HG03565 (cell line): ENCODE results near the gene CNDP2.
A peak's percentile ranks its signal among the peaks of the same experiment; 100 is the strongest.
"Not testable (repeated sequence)": the region's sequence is repeated elsewhere in the genome, so short reads cannot be mapped to it uniquely, and the experiment has no call there.

ENCODE experiments used
- ATAC-seq: cut with Tn5 transposase; IDR thresholded peaks from one replicate; pipeline ENCODE4 v1.9.1; 2021; ENCODE audit warnings: mild to moderate bottlenecking, moderate library complexity; ENCODE audit not compliant: unreplicated experiment

The CNDP2 gene

DNA sequence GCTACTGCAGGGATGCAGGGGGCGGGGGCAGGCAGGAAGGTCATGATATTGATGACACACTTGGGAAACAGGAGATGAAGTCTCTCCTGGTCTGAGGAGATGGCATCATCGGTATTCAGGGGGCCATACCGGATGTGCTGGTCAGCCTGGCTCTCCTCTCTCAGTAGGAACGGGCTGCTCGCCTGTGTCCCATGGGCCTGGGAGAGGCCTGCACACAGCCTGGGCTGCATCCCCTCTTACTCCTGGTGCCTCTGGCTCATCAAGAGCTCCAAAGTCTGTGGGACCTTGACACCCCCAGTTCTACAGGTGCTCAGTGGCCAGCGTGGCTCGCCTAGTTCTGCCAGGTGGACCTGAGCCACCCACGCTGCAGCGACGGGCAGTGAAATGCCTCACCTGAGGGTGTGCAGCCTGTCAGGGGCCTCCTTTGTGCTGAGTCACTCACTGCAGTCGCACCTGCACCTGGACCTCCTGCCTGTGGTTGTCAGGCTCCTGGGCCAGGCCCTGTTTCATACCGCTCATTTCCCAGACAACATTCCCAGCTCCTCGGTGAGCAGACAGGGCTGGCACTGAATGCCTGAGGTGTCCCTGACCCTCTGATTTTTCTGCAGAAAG, 19.6 kb downstream of the CNDP2 start:
- ATAC-seq: no peak

DNA sequence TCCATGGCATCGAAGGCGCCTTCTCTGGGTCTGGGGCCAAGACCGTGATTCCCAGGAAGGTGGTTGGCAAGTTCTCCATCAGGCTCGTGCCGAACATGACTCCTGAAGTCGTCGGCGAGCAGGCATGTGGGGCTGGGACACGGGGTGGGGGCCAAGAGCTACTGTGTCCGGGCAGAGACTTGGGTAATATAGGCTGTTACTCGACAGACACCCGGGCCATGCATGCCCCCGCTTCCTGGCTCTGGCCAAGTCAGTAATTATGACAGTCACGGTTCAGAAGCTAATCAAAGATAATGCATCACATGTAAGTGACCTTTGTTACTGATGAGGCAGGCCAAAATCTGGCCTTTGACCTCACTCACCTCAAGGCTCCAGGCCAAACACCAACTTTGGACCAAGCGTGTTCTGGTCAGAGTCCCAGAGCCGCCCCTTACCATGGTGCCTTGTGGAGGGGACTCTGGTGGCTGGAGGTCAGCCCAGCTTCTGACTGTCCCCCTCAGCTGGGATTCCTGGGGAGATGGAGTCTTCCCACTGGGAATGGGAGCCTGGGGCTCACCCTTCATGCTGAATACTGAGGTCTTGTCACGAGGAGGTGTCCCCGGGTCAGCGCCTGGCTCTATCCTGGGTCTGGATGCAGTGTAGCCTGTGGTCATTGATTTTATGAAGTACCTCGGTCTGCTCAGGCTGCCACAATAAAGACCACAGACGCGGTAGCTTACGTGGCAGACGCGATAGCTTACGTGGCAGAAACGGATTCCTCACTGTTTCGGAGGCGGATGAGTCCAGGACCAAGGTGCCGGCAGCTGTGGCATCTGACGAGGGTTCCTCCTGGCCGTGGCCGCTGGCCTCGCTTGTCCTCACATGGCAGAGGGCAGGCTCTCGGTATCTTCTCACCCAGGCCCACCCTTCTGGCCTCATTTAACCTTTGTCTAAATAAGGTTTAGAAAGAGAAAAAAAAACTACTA, 20.4 kb downstream of the CNDP2 start:
- ATAC-seq: no peak

DNA sequence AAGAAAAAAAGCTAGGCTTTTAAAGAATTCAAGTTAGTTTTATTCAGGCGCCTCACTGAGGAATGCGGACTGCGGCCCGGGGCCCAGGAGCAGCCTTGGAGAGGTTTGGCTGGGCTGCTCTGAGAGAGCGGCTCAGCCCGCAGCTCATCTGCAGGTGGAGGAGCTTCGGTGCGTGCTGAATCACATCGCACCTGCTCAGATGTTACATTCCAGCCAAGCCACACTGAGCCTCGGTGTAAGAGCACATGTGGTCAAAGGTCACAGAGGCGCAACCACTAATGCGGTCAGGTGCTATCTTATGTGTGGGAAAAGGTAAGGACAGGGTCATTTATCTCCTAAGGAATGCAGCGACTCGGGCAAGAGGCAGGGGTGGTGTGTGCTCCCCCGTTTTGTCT, 21.1 kb downstream of the CNDP2 start:
- no peak for ATAC-seq

GRCh38 chr18:74518456-74519295, 22.5 kb downstream of the CNDP2 start:
- ATAC-seq: no peak

- ATAC-seq: no peak
These were observed 23.3 kb downstream of the CNDP2 start for GRCh38 chr18:74519320-74520095.

GRCh38 chr18:74520096-74520833, 24.1 kb downstream of the CNDP2 start:
- no peak for ATAC-seq

DNA sequence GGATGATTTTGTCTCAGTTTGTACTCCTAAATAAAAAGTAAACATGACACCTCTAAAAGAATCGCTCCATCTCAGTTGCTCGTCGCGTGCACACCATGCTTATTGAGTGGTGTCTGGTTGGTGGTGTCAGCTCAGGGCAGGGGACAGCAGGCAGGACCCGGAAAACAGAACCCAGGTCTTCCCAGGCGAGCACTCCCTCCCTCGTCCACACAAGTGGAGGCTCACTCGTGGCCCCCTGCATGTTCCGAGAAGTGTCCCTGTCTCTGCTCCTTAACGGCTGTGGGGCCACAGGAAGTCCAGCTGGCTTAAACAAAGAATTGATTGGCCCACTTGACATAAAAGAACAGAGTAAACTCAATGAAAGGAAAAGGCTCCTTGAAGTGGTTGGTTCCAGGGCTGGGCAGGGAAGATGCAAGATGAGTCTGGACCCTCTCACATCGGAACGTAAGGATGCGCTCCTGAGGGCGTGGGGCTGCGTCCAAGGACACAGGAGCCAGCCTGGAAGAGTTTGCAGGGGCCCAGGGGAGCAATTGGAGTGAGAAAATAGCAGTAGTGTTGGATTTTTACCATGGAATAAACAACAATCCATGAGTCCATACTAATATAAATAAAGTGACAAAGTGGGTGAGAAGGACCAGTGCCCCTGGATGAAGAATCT, 25.0 kb downstream of the CNDP2 start:
- no peak for ATAC-seq

- ATAC-seq: no peak
These were observed 26.7 kb downstream of the CNDP2 start for GRCh38 chr18:74522635-74523548.

- no peak for ATAC-seq
These were observed 27.9 kb downstream of the CNDP2 start for GRCh38 chr18:74524097-74524496.

DNA sequence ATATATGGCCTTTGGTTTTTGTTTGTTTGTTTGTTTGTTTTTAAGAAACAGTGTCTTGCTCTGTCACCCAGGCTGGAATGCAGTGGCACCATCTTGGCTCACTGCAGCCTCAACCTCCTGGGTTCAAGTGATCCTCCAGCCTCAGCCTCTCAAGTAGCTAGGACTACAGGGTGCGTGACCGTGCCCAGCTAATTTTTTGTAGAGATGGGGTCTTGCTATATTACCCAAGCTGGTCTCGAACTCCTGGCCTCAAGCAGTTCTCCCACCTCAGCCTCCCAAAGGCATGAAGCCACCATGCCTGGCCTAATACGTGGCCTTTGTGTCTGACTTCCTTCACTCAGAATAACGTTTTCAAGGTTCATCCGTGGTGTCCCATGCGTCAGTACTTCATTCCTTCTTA, 28.8 kb downstream of the CNDP2 start:
- not testable (repeated sequence) for ATAC-seq

GRCh38 chr18:74525741-74526140, 29.6 kb downstream of the CNDP2 start:
- no peak for ATAC-seq

- no peak for ATAC-seq
These were observed 30.3 kb downstream of the CNDP2 start for GRCh38 chr18:74526488-74526887.

DNA sequence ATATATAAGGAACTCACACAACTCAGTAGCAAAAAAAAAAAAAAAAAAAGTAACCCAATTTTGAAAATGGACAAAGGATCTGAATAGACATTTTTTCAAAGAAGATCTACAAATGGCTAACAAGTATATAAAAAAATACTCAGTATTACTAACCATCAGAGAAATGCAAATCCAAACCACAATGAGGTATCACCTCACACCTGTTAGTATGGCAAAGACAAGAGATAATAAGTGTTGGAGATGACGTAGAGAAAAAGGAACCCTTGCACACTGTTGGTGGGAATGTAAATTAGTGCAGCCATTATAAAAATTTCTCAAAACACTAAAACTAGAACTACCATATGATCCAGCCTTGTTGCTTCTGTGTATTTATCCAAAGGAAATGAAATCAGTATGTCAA, 32.3 kb downstream of the CNDP2 start:
- peak; percentile 74 for ATAC-seq

DNA sequence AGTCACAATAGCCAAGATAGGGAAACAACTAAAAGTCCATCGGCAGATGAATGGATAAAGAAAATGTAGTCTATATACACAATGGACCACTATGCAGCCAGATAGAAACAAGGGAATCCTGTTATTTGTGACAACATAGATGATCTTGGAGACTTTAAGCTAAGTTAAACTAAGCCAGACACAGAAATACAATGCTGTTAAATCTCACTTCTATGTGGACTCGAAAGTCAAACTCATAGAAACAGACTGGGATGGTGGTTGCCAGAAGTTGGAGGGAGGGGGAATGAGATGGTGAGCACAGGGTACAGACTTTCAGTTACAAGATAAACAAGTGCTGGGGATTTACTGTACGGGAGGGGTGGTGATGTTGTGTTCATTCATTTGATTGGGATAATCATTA, 32.8 kb downstream of the CNDP2 start:
- no peak for ATAC-seq

DNA sequence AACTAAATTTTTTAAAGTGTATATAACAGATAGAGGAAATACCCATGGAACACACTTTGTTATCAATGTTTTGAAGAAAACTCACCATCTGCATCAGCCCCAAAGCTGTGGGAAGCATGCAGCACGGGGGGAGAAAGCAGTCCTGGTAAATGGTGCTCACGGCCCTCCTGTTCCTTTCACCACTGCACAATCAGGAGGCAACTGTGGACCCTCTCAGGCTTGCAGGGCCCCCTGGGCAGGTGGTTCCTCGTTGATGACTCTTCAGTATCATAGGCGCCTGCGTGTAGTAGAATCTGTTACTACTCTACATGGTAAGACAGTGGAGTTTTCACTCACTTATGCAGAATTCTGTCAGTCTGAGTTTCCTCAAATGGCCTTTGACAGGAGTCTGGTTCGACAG, 33.2 kb downstream of the CNDP2 start:
- no peak for ATAC-seq

- ATAC-seq: no peak
These were observed 33.8 kb downstream of the CNDP2 start for GRCh38 chr18:74529811-74530583.

- ATAC-seq: no peak
These were observed 34.4 kb downstream of the CNDP2 start for GRCh38 chr18:74530584-74530862.

DNA sequence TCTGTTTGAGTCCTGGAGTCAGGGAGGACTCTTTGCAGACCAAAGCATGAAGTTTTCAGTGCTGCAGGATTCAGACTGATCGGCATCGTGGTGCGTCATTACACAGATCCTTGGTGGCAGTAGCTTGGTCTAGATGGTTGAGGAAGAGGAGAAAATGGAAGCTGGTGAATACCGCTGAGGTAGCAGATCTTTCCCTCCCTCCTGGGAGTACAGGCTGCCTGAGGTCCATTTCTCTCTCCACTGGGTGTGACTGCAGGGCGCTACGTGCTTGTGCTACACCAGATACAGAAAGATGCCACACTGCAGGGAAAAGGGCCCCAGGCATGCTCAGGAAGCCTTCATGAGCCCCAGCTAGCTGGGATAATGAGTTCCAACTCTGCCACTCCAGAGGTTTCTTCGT, 34.9 kb downstream of the CNDP2 start:
- ATAC-seq: no peak
